Measurements from ENCODE around the gene C1QTNF7. TPM values are rescaled to one million over a fixed set of nuclear protein-coding genes. Genes with fewer than 3 reads are reported as not detected.

C1QTNF7 gene
- total RNA-seq, 1 donor from 2014 or later, result 3.7 TPM

GRCh38 chr4:15414551-15415091 lies 13.2 kb upstream of the C1QTNF7 start:
- DNase-seq, result peak; percentile 92

GRCh38 chr4:15416357-15417232 lies 11.2 kb upstream of the C1QTNF7 start:
- DNase-seq, result no peak

GRCh38 chr4:15417233-15417660 lies 10.6 kb upstream of the C1QTNF7 start:
- DNase-seq, result peak; percentile 26

GRCh38 chr4:15418956-15419355 lies 8.9 kb upstream of the C1QTNF7 start:
- no peak for DNase-seq

- no peak for DNase-seq
These were observed 7.2 kb upstream of the C1QTNF7 start for GRCh38 chr4:15420642-15421041.

GRCh38 chr4:15423285-15423711 lies 4.5 kb upstream of the C1QTNF7 start:
- DNase-seq, result no peak

- DNase-seq, result no peak
These were observed 2.3 kb upstream of the C1QTNF7 start for GRCh38 chr4:15425520-15425919.

DNA sequence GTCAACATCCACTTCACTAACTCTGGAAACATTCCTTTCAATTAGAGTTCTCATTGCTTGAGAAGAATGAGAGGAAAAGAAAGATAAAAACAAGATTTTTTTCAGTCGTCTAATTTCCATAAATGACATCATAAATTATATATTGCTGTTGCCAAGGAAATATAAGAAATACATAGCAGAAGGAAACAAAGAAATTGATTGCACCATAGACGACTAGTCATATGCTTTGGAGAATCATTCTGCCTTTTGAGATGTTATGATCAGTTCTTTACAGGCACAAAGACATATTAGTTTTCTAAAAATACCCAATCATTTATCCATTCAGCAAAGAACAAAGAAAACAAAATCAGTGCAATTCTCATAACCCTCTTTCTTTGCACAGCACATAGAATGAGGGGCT lies 672 bp upstream of the C1QTNF7 start:
- peak; percentile 35 for DNase-seq

GRCh38 chr4:15428611-15429010 lies 778 bp downstream of the C1QTNF7 start:
- DNase-seq, result no peak

- DNase-seq, result no peak
These were observed 6.3 kb downstream of the C1QTNF7 start for GRCh38 chr4:15434091-15434490.

GRCh38 chr4:15434676-15435075 lies 6.8 kb downstream of the C1QTNF7 start:
- no peak for DNase-seq

DNA sequence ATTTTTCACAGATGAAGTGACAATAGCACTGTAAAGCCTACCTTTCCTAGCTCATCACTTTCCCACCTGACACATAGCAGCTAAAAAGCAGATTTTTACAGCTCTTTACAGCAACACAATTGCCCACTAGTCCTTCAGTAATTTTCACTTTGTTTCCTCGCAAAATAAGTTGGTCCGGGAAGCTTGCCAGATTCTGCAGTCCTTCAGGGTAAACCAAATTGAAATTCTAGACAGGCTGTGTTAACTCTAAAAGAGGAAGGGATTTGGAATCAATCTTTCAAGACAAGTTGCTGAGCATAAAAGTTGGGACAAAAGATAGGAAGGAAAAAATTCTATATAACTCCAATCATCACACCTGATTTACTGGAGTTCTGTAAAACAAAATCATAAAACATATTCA lies 8.7 kb downstream of the C1QTNF7 start:
- DNase-seq, result no peak

- no peak for DNase-seq
These were observed 11.2 kb downstream of the C1QTNF7 start for GRCh38 chr4:15438939-15439524.

DNA sequence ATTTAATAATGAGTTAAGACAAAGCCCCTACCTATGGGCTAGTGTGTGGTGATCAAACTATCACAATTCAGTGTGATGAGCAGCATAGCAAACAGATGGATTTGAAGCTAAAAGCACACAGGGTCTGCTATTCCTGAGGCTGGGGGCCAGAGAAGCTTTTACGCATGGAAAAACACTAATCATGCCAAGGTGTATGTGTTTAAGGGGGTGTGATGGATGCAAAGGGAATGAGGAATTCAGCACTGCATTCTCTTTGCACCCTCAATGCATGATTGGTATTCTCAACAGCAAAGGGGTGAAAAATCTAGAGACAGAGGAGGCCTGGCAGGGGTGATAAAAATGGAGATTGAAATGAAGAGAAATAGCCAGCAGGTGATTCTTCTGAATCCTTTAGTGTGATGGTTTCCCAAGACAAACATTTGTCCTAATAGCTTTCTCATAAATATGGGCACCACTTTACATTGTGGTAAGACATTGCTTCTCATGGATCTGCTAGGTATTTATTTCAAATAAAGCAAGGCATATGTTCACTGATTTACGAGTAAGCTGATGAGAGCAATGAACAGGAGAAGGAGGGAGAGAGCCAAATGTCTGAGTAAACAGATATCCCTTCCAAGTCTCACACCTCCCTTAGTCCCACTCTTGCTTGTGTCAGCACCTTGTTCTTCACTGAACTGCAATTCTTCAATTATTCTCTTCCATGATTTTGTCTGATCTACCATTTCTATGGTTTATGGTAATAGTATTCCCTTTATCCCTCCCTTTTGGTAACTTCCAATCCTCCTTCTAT lies 15.7 kb downstream of the C1QTNF7 start:
- no peak for DNase-seq

DNA sequence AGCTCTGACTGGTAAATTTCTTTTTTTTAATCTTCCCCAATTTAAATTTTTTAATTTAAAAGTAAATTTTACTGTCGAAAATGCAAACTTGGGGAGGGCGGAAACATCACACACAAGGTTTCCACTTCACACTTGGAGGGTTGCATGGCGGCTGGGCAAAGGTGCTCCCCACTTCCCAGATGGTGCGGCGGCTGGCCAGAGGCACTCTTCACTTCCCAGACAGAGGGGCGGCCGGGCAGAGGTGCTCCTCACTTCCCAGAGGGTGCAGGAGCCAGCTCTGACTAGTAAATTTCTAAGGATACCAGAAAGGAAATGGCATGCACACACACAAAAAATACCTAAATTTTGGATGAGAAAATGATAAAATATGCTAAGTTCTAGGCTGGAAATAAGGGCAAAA lies 16.4 kb downstream of the C1QTNF7 start:
- DNase-seq, result no peak

GRCh38 chr4:15444879-15445547 lies 17.2 kb downstream of the C1QTNF7 start:
- no peak for DNase-seq

DNA sequence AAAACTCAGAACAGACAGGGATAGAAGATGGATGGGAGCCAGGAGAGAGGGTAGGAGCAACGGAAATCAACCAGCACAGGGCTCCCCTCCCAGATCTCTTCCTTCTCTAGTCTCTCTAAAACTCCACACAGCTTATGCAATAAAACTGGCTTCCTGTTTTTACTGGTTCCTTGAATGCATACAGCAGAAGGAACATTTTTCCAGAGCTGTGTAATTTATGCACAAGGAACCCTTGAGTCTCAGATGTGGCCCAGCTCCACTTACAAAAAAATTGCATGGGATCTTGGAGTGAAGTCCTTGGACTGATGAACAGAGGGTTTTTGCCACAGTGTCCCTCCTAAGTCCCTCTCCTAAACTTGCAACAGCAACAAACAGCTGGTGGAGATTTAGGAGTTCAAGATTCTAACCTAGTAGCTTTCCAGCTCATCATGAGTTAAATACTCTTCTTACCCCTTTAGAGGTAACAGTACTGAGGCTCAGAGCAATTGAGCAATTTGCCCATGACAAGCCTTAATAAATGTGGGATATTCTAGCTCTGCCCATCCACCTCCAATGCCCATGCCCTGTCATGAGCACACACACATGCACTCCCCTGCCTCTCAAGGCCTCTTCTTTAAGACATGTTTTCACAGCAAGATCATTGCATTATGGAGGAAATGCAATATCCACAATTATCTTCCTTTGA lies 23.5 kb downstream of the C1QTNF7 start:
- DNase-seq, result no peak

- peak; percentile 47 for DNase-seq
These were observed 24.3 kb downstream of the C1QTNF7 start for GRCh38 chr4:15451866-15452765.

- peak; percentile 15 for DNase-seq
These were observed 27.5 kb downstream of the C1QTNF7 start for GRCh38 chr4:15455290-15455689.
